HG03571 (cell line): ENCODE data around the gene NLRP7.
"Not testable (repeated sequence)": the region's sequence is repeated elsewhere in the genome, so short reads cannot be mapped to it uniquely, and the experiment has no call there.

ENCODE experiments used
- ATAC-seq: cut with Tn5 transposase; IDR thresholded peaks from one replicate; pipeline ENCODE4 v1.9.1; 2021; ENCODE audit not compliant: unreplicated experiment

The NLRP7 gene

DNA sequence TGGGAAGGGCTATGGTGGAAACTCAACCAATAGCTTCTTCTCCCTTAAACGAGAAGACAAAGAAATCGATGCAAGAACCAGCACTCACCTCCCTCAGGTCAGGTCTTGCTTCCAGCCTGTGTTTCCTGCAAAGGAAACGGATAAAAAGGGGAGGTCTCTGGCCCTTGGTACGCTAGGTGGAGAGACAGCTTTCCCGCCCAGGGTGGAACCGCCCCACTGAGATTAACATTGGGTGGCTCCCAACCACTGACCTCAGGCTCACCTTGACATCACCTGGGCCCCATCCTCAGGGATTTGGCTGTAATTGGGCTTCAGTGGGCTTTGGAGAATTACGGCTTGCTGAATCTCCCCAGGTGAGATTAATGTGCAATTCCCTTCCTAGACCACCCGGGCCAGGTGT lies at the start of gene NLRP7:
TSS of gene NLRP7 (minus strand) at position 150 of the 400 bp plus-strand sequence.
- no peak for ATAC-seq

DNA sequence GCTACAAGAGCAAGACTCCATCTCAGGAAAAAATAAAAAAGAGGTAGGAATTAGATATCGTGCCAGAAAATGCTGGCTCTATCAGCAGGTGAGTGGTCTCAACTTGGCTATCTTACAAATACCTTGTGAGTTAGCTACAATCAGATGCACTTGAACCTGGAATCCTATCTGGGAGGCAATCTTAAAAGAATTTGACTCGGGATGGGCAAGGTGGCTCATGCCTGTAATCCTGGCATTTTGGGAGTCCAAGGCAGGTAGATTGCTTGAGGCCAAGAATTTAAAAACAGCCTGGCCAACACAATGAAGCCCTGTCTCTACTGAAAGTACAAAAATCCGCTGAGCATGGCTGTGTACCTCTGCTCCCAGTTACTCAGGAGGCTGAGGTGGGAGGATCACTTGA lies 48.2 kb upstream of the NLRP7 start:
- ATAC-seq = no peak

DNA sequence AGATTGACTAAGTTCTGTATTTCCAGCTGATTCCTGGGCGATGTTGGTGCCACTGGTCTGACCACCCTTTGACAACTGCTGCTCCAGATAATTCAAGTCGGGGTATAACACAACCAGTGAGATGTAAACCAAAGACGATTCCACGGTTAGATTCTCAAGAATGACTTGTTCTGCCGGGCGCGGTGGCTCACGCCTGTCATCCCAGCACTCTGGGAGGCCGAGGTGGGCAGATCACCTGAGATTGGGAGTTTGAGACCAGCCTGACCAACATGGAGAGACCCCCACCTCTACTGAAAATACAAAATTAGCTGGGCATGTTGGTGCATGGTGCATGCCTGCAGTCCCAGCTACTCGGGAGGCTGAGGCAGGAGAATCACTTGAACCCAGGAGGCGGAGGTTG lies 42.2 kb upstream of the NLRP7 start:
- not testable (repeated sequence) for ATAC-seq

DNA sequence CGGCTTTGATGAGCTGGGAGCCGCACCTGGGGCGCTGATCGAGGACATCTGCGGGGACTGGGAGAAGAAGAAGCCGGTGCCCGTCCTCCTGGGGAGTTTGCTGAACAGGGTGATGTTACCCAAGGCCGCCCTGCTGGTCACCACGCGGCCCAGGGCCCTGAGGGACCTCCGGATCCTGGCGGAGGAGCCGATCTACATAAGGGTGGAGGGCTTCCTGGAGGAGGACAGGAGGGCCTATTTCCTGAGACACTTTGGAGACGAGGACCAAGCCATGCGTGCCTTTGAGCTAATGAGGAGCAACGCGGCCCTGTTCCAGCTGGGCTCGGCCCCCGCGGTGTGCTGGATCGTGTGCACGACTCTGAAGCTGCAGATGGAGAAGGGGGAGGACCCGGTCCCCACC lies 35.2 kb upstream of the NLRP7 start:
- ATAC-seq = not testable (repeated sequence)

DNA sequence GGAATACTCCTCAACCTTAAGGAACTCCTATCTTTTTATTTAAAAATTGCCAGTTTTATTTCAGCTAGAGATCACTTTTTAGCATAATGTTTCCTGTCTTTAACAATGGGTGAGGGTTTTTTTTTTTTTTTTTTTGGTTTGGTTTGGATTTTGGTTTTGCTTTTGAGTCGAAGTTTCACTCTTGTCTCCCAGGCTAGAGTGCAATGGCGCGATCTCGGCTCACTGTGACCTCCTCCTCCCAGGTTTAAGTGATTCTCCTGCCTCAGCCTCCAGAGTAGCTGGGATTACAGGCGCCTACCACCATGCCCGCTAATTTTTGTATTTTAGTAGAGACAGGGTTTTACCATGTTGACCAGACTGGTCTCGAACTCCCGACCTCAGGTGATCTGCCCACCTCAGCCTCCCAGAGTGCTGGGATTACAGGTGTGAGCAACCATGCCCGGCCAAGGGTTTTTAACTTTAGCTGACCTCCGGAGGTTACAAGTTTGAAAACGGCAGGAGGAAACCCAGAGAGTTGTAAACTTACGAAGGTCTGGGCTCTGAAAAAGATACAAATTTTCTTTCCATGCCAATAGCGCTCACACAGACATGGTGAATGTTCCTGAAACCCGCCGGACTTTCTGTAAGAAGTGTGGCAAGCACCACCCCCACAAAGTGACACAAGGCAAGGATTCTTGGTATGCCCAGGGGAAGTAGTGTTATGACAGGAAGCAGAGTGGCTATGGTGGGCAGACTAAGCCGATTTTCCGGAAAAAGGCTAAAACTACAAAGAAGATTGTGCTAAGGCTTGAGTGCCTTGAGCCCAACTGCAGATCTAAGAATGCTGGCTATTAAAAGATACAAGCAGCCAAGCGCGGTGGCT lies 26.1 kb upstream of the NLRP7 start:
- not testable (repeated sequence) for ATAC-seq

DNA sequence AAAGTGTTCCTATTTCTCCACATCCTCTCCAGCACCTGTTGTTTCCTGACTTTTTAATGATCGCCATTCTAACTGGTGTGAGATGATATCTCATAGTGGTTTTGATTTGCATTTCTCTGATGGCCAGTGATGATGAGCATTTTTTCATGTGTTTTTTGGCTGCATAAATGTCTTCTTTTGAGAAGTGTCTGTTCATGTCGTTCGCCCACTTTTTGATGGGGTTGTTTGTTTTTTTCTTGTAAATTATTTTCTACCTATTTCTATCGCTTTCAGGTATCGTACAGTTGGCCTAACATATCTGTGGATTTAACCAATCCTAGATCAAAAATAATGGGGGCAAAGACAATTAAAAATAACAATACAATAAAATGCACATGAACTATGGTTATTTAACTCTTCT lies 24.1 kb upstream of the NLRP7 start:
- ATAC-seq = not testable (repeated sequence)

DNA sequence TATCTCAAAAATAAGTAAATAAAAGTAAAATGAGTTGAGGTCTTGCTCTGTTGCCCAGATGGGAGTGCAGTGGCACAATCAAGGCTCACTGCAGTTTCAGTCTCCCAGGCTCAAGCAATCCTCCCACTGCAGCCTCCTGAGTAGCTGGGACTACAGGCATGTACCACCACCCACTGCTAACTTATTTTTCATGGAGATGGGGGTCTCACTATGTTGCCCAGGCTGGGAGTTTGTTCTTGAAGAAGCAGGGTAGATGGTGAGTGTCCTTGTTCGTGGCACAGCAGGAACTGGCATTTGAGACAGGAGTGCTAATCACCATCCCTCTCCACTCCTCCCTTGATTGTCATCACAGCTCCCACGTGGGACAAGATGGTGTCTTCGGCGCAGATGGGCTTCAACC lies 22.3 kb upstream of the NLRP7 start:
- ATAC-seq = no peak

DNA sequence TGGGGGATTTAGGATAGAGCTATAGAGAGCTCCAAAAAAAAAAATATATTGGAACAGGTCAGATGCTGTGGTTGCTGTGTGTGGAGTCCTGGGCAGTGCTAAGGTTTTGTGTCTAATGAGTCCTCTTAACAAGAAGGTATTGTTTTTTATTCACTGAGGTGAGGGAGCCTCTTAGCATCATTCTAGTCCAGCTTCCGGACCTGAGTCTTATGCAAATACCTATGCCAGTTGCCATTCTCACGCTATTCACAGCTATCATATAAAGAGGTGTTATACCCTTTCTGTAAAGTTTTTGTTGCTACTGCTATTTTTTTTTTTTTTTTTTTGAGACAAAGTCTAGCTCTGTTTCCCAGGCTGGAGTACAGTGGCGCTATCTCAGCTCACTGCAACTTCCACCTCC lies 20.3 kb upstream of the NLRP7 start:
- no peak for ATAC-seq

DNA sequence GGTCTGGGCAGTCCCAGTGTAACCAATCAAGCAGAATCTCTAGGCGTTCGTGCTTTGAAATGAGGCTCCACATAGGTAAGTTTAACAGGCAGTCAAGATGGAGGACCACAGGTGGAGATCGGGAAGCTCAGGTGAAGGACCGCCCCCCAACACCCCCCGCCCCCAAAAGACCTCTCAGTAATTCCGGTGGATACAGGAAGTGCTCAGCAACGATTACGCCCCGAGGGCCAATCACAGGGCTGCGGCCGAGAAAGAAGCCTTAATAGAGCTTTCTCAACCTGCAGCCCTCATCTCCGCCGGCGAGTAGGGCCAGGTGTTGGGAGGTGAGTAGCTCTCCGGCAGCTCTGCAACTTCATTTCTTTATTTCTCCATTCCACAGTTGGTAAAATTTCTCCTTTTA lies 17.7 kb upstream of the NLRP7 start:
- not testable (repeated sequence) for ATAC-seq

DNA sequence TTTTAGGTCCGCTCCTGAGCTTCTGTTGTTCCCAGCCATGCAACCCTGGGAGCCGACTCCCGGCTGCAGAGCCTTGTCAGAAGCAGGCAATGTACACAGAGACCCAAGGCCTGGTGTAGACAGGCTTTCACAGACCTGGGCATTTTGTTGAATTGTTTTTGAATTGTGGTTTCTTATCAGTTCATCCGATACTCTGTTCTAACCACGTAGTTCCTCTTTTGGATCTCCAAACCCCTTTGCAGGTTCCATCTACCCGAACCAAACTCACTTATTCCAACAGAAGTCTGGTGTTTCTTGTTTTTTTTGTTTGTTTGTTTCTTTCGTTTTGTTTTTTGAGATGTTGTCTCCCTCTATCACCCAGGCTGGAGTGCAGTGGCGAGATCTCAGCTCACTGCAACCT lies 12.5 kb upstream of the NLRP7 start:
- no peak for ATAC-seq

DNA sequence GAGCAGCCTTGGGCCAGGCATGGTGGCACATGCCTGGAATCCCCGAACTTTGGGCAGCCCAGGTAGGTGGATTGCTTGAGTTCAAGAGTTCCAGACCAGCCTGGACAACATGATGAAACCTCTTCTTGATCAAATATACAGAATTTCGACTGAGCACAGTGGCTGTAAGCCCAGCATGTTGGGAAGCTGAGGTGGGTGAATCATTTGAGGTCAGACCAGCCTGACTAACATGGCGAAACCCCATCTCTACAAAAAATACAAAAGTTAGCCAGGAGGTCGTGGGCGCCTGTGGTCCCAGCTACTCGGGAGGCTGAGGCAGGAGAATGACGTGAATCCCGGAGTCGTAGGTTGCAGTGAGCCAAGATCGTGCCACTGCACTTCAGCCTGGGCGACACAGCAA lies 8.0 kb upstream of the NLRP7 start:
- no peak for ATAC-seq

DNA sequence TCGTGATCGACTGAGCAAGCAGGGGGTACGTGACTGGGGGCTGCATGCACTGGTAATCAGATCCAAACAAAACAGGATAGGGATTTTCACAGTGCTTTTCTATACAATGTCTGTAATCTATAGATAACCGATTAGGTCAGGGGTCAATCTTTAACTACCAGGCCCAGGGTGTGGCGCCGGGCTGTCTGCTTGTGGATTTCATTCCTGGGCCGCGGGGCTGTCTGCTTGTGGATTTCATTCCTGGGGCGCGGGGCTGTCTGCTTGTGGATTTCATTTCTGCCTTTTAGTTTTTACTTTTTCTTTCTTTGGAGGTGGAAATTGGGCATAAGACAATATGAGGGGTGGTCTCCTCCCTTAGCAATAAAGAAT lies 6.0 kb upstream of the NLRP7 start:
- not testable (repeated sequence) for ATAC-seq

DNA sequence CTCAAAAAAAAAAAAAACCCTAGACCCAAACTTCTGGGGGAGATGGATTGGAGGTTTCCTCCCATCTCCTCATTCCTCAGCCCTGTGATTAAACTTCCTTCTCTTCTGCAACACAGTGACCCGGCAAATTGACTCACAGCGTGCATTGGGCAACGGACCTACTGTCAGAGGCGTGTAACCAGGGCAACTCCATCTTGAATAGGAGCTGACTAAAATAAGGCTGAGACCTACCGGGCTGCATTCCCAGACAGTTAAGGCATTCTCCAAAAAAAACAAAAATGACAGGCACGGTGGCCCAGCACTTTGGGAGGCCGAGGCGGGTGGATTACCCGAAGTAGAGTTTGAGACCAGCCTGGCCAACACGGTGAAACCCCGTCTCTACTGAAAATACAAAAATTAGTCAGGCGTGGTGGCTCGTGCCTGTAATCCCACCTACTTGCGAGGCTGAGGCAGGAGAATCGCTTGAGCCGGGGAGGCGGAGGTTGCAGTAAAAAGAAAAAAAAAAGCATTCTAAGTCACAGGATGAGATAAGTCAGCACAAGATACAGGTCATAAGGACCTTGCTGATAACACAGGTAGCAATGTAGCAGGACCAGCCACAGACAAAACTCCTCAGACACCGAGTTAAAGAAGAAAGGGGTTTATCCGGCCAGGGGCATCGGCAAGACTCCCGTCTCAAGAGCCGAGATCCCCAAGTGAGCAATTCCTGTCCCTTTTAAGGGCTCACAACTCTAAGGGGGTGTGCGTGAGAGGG lies 5.4 kb upstream of the NLRP7 start:
- ATAC-seq = no peak

DNA sequence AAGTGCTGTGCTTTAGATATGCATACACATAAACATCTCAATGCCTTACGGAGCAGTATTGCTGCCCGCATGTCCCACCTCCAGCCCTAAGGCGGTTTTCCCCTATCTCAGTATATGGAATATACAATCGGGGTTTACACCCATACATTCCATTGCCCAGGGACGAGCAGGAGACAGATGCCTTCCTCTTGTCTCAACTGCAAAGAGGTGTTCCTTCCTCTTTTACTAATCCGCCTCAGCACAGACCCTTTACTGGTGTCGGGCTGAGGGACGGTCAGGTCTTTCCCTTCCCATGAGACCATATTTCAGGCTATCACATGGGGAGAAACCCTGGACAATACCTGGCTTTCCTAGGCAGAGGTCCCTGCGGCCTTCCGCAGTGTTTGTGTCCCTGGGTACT lies 3.2 kb upstream of the NLRP7 start:
- ATAC-seq = not testable (repeated sequence)

DNA sequence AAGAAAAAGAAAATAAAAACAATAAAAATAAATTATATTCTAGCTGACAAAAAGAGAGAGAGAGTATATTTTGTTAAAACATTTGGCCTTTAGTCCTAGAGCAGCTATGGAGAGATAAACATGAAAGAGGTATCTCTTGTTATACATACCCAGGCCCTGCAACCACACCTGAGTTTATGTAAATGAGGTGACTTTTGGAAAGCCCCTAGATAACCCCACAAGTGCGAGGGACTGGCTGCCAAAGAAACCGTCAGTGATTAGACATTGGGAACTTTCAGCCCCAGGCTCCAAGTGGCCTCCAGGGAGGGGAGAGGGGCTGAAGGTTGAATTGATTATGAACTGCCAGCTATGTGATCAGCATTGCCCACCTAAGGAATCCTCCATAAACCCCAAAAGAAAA lies 2.1 kb upstream of the NLRP7 start:
- no peak for ATAC-seq

DNA sequence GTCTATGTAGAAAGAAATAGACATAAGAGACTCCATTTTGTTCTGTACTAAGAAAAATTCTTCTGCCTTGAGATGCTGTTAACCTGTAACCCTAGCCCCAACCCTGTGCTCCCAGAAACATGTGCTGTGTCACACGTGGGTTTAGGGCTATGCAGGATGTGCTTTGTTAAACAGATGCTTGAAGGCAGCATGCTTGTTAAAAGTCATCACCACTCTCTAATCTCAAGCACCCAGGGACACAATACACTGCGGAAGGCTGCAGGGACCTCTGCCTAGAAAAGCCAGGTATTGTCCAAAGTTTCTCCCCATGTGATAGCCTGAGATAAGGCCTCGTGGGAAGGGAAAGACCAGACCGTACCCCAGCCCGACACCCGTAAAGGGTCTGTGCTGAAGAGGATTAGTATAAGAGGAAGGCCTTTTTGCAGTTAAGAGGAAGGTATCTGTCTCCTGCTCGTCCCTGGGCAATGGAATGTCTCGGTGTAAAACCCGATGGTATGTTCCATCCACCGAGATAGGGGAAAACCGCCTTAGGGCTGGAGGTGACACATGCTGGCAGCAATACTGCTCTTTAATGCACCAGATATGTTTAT lies 3.5 kb downstream of the NLRP7 start:
- ATAC-seq = not testable (repeated sequence)

DNA sequence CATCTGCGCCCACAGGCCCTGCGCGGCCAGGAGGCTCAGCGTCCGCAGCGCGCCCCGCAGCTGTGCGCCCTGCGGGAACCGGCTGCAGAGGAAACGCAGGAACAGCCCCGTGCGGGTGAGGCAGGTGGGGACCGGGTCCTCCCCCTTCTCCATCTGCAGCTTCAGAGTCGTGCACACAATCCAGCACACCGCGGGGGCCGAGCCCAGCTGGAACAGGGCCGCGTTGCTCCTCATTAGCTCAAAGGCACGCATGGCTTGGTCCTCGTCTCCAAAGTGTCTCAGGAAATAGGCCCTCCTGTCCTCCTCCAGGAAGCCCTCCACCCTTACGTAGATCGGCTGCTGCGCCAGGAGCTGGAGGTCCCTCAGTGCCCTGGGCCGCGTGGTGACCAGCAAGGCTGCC lies 7.8 kb downstream of the NLRP7 start:
- not testable (repeated sequence) for ATAC-seq

DNA sequence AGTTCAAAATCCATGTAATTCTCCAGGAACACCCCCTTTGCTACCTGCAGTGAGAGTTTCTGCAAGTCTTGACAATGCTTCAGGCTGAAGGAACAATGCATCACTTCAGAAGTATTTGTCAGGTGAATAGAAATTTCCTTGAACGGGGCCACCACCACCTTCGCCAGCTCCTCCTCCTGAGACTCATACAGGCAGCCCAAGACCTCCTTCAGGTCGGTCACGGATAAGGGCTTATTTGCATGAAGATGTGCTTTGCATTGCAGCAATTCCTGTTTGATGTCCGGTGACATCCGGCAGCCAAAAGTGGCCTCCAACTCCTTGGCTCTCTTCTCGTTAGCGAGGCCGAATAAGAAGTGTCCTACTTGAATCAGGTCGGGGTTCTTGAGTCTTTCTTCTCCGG lies 8.4 kb downstream of the NLRP7 start:
- no peak for ATAC-seq

DNA sequence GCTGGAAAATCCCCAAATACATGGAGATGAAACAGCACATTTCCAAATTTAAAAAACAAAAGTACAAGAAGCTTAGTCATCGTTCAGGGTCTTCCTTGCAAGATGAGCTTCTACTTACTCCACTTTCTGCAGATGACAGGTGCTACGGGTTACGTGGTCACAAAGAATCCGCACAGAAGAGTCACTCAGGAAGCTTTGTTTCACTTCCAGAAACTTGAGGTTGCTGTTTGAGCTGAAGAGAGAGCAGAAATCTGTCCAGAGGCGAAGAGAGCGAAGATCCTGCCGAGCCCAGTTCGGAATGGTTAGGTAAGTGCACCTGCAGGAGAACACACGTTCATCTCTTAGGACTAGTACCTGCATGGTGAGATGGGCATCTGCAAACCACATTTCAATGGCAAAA lies 9.4 kb downstream of the NLRP7 start:
- no peak for ATAC-seq

DNA sequence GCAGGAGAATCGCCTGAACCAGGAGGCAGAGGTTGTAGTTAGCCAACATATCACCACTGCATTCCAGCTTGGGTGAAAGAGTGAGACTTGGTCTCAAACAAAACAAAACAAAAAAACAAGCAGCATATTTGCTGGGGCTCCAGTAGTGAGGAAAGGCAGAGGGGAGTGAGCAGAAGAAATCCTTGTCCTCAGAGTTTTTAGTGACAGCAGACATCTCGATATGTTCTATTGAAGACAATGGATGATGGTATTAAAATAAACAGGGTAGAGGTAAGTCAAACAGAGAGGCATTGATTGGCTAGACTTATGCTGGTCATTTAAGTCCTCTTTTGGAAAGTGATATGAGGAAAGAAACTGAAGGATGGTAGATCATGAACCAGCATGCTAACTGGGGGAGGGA lies 19.0 kb downstream of the NLRP7 start:
- ATAC-seq = no peak

DNA sequence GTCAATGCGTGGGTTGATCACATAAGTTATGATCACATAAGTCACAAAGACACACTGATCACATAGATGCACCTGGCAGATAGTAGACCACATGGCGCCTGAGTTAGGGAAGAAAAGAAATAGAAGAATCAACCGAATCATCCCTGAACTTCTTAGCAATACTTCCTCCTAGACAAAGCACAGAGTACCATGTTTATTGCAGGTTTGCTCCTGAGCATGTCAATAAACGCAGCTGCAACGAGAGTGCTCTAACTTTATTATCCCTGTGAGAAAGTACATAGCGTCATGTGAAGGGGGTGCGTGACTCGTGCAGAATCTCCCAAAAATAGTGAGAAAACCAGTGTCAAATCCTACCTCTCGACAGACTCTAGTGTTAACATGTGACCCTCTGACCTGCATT lies 24.1 kb downstream of the NLRP7 start:
- ATAC-seq = no peak

DNA sequence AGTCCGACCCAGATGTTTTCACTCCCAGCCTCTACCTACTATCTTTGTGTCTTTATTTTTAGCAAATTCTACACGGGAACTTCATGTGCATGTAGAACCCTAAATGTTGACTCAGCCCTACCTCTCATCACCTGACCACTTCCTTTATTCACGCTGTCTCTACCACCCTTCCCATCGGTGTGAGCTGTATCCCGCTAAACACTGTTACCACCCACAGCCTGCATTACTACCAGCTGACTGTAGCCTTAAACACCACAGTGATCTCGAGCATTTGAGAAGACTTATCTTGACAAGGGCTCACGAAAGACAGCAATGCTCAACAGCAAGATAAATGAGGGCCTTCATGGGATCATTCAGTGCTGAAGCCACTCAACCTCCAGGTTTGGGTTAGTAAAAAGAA lies 26.2 kb downstream of the NLRP7 start:
- no peak for ATAC-seq
